Measurements from ENCODE around the gene IPO4.

The IPO4 gene

DNA sequence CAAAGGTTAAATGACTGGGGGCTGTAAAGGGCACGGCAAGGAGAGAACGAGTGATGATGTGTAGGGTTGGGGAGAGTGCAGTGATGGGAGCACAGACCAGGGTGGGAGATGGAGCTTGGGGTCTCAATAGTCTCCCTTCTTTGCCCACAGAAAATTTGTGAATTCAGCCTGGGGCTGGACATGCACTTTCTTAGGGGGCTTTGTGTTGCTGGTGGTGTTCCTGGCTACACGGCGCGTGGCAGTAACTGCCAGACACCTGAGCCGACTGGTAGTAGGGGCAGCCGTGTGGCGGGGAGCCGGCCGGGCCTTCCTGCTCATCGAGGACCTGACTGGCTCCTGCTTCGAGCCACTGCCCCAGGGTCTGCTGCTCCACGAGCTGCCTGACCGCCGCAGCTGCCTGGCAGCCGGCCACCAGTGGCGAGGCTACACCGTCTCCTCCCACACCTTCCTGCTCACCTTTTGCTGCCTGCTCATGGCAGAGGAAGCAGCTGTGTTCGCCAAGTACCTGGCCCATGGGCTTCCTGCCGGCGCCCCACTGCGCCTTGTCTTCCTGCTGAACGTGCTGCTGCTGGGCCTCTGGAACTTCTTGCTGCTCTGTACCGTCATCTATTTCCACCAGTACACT is 56.4 kb downstream of the IPO4 start:
- no peak for DNase-seq (ENCODE audit: low read depth, low spot score)

- no peak for DNase-seq (ENCODE audit: low read depth, low spot score)
Measured at GRCh38 chr14:24131549-24131966, 57.1 kb downstream of the IPO4 start.

- DNase-seq (ENCODE audit: low read depth, low spot score): no peak
Measured at GRCh38 chr14:24130717-24131548, 57.7 kb downstream of the IPO4 start.

- DNase-seq (ENCODE audit: low read depth, low spot score): no peak
Measured at GRCh38 chr14:24130380-24130716, 58.3 kb downstream of the IPO4 start, which contains the start of gene FITM1. FITM1 (plus strand) TSS chr14:24130659; CDS start chr14:24131564, 905 bp downstream.

Data from ELF-1 (cell line).